DMS53 (cell line): Measurements from ENCODE around the gene LCN15.
"Not testable (repeated sequence)": the region's sequence is repeated elsewhere in the genome, so short reads cannot be mapped to it uniquely, and the experiment has no call there.

ENCODE experiments used
- DNase-seq: peaks from one replicate; lab custom pipeline; 2025; lab: John Stamatoyannopoulos, UW

LCN15 gene

GRCh38 chr9:136755302-136756133, 8.8 kb downstream of the LCN15 start:
- DNase-seq = not testable (repeated sequence)

DNA sequence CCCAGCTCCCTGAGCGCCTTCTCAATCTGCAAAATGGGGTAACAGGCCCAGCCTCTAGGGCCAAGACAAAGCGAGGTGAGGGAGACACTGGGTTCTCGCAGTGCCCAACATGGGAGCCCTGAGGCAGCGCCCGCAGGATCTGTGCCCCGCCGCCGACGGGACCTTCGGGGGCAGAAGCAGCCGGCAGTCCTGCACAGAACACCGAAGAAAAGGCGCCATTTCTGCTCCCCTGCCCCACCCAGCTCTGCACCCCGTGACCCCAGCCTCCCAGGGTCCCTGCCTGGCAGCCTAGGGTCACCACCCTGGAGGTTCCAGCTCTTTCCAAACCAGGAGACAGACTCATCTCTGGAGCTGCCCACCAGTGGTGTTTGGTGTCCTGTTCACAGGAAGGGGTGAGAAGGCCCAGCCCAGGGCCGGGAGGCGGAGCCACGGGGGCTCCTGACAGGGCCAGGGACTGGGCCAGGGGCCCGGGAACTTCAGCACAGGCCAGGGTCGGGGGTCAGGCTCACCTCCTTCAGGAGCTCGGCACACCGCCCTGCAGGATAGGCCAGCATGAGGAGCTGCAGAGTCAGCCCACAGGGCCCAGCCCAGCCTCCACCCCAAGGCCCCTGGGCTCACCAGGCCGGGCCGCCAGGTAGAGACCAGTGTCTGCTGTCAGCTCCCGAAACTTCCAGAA, 9.6 kb downstream of the LCN15 start:
- DNase-seq = peak; percentile 58

DNA sequence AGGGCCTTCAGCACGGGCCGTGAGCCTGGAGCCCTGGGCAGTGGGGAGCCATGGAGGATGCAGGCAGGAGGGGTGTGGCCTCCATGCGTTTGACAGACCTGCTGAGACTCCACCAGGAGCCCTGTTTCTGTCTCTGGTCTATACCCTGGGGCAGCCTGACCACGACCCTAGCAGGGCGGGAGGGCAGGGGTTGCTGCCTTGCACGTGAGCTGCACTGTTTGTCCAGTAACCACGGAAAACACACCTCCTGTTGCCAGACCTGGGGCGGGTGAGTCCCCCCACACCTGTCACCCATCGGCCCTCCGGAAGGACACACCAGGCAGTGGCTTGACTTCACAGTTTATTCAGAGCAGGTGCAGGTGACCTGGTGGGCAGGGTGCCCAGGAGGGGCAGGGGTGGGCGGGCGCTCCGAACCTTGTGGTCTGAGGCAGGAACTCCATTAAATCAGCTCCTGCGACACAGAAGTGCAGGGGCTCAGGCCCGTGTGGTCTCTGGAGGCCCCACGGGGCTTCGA, 10.2 kb downstream of the LCN15 start:
- peak; percentile 88 for DNase-seq

DNA sequence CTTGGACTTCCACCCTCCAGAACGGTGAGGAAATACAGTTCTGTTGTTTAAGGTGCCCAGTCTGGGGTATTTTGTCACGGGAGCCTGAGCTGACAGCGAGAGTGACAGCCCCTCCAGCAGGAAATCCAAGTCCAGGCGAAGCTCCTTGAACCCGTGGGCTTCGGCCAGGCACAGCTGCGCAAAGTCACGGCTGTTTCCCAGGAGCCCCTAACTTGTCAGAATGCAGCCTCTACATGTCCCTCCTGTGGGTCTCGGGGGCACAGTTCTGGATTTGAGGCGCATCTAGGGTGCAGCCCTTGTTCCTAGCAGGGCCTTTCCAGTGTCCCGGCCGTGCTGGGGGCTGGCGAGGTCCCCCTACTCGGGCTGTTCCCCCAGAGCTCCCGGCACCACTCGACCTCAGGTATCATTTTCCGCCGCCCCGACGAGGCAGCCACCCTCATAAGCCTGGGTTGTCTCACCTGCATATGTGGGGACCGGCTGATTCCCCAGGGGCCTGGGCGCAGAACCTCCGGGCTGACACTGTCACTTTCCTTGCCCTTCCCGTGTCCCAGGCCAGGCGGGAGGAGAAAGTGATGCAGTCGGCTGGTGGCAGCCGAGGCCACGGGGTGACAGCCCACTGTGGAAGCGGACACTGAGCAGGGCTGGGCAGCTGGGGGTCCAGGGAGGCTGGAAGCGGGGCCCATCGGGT, 10.8 kb downstream of the LCN15 start:
- DNase-seq = no peak

GRCh38 chr9:136751814-136752213, 12.5 kb downstream of the LCN15 start:
- DNase-seq = no peak

DNA sequence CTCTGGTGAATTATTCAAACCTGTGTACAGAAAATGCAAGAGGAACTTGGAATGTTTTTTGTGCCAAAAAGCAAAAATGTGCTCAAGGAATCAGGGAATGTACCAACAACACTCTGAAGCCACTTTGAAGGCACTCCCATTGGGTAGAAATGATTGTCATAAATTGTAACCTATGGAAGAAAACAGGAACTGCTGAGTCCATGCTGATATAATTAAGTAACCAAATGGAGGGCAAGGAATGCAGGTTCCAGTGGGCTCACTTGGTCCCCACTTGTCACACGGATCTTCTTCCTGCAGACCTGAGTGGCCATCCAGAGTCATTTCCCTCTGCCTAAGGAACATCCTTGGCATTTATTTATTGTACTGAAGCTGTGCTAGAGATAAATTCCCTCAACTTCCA, 13.1 kb downstream of the LCN15 start:
- DNase-seq = no peak

GRCh38 chr9:136750526-136750925, 13.8 kb downstream of the LCN15 start:
- DNase-seq = no peak

- DNase-seq = no peak
Measured at GRCh38 chr9:136748666-136749611, 15.4 kb downstream of the LCN15 start.

- DNase-seq = no peak
Measured at GRCh38 chr9:136748201-136748600, 16.1 kb downstream of the LCN15 start, which contains the start of gene LCN6. LCN6 (minus strand) TSS chr9:136748525; CDS start chr9:136748483, 42 bp downstream.

DNA sequence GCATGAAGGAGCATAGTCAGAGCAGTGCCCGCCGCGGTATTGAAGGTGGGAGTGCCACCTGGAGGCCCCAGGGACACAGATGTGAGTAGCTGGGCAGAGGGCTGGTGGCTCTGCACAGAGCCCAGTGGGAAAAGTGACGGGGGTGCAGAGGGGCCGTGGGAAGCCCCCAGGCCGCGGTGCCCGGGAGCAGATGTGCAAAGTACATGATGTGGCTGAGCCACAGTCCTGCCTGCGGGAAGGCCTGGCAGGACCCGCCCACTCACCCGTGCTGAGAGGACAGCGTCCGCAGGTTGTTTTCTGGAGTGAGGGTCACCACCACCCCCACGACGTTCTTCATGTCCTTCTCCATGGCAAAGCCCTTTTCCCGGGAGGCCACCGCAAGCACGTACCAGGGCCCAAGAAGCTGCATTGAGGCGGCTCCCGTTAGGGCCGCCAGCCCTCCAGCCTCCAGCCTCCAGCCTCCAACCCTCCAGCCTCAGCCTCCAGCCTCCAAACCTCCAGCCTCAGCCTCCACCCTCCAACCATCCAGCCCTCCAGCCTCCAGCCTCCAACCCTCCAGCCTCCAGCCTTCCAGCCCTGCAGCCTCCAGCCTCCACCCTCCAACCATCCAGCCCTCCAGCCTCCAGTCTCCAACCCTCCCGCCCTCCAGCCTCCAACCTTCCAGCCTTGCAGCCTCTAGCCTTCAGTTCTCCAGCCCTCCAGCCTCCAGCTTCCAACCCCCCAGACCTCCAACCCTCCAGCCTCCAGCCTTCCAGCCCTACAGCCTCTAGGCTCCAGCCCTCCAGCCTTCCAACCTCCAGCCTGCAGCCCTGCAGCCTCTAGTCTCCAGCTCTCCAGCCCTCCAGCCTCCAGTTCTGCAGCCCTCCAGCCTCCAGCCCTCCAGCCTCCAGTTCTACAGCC, 16.9 kb downstream of the LCN15 start:
- DNase-seq = no peak

DNA sequence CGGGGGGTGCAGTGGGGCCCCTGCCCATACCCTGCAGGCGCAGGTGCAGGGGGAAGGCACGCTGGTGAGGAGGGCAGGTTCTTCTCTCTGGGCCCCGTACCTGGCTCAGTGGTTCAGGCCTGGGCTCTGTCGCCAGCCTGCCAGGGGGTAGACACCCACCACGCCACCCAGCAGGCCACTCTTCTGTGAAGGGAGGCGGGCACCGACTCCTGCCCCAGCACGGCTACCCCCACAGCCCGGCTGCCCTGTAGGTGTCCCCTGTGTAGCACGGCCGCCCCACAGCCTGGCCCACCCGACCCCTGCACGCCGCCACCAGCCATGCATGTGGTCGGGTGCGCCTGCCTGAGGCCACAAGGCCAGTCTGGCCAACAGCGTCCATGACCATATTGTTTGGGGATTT, 17.7 kb downstream of the LCN15 start:
- no peak for DNase-seq

DNA sequence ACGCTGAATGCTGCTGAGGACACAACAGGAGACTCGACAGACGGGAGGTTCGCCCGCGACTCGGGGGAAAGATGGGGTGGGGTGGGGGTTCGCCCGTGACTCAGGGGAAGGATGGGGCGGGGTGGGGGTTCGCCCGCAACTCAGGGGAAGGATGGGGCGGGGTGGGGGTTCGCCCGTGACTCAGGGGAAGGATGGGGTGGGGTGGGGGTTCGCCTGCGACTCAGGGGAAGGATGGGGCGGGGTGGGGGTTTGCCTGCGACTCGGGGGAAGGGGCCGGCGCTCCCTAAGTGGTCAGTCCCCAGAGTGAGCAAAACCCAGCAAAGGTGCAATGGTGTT, 18.2 kb downstream of the LCN15 start:
- DNase-seq = no peak

DNA sequence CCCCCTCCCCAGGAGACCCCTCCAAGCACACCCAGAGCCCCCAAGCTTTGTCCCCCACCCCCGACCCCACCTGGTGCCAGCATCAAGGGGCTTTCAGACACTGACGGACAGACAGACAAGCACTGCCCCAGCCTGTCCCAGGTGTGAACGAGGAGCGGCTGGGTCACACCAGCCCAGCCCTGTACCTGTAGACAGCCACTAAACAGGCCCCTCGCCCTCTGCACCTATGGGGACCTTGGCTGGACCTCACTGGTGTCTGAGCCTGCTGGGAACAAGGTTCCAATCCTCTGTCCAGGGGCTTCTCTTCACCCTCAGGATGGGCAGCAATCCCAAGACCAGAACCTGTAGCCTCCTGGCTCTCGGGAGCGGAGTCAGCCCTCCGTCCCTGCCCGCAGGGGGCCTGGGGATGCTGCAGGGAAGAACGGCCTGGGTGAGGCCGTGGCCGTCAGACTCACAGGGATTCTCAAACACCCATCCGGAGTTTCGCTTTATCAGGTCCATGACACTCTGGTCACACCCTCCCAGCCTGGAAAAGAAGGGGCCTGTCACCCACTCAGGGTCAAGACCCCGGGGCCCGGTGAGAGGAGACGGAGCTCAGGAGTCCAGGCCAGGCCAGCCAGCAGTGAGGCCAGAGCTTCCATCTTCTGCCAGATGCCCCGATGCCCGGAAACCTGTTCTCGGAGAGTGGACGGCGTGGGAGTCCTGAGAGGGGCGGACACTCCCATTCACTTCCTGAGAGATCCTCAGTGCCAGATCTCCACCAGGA, 18.7 kb downstream of the LCN15 start:
- no peak for DNase-seq

GRCh38 chr9:136744773-136745172, 19.5 kb downstream of the LCN15 start:
- DNase-seq = no peak

GRCh38 chr9:136743639-136744211, 20.6 kb downstream of the LCN15 start:
- no peak for DNase-seq

DNA sequence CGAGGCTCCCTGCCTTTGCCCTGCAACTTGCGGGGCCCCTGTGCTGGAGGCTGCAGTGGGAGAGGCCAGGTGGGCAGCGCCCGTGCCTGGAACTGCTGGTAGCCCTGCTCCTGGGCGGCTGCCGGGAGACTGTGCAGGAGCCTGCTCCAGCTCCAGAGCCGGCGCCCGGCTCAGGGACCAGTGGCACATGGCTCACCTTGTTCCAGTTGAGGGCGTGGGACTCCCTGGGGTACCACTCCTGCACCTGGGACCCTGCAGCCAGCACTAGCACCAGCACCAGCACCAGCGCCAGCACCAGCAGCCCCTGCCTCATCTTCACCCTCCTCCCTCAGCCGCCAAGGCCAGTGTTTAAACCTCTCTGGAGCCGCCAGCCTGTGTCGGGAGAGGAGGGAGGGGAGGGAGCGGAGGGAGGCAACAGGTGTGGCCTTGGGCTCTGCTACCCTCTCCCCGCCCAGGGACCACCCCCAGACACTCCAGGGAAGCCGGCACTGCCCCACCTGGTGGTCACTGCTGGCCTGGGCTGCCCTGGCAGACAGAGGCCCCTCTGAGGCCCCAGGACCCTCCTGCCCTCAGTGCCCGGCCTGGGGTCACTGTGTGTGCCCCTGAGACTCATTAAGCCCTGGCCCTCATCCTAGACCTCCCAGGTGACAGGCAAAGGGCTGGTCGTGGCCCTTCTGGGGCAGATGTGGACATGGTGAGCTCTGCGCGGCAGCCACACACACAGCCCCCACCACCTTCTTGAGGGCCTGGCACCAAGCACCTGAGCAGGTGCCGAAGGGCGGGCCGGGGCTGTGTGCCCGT, 21.5 kb downstream of the LCN15 start, which contains the start of gene LCN10:
Gene LCN10 (minus strand): TSS at position 350 of the 801 bp plus-strand sequence. CDS start 37 bp downstream, at position 313.
- DNase-seq = peak; percentile 81

DNA sequence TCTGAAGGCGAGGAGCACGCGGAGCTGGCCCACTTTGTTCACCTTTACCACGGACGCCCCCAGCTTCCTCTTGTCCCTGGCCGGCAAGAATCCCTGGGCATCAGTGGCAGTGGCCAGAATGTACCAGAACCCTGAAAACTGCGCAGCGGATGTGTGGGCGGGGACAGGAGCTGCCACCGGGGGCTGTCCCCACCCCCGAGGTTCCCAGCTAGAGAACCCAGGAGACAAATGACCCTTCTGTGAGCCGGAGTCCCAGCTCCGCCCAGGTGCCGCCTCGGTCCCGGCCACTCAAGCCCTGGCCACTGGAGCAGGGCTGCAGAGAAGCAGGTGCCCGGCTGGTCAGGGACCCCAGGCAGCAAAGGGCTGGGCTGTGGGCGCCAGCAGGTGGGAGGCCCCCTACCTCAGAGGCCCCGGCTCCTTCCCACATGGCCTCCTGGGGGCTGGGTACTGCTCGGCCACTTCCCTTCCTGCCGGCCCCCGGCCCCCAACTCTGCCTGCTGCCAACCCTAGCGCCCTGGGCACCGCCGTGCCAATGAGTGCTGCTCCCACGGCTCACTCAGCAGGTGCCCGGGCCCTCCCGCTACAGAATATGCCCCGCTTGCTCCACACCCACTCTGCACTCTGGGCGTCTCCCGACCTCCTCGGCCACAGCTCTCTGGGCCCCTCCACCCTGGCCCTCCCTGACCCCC, 22.3 kb downstream of the LCN15 start:
- DNase-seq = peak; percentile 85
